Ishikawa (cell line): ENCODE data around the gene FLVCR2.

Experiments
- CEBPB ChIP-seq: IDR thresholded peaks from 2 replicates; pipeline ENCODE4 v1.6.1; 2012
- CREB1 ChIP-seq: IDR thresholded peaks from 2 replicates; pipeline ENCODE4 v1.6.1; 2012; ENCODE audit warnings: low read depth
- EGR1 ChIP-seq: IDR thresholded peaks from 2 replicates; pipeline ENCODE4 v1.6.1; 2012
- EP300 ChIP-seq: IDR thresholded peaks from 2 replicates; pipeline ENCODE4 v1.6.1; 2012; ENCODE audit warnings: borderline replicate concordance
- FOXM1 ChIP-seq: IDR thresholded peaks from 2 replicates; pipeline ENCODE4 v1.6.1; 2012; ENCODE audit warnings: low read depth, borderline replicate concordance
- NFIC ChIP-seq: IDR thresholded peaks from 2 replicates; pipeline ENCODE4 v1.6.1; 2012
- RAD21 ChIP-seq: IDR thresholded peaks from 2 replicates; pipeline ENCODE4 v1.6.1; 2012; ENCODE audit warnings: low read depth
- REST ChIP-seq: IDR thresholded peaks from 2 replicates; pipeline ENCODE4 v1.6.1; 2012; ENCODE audit warnings: low read depth, mild to moderate bottlenecking
- TAF1 ChIP-seq: IDR thresholded peaks from 2 replicates; pipeline ENCODE4 v1.6.1; 2012; ENCODE audit warnings: low read depth, mild to moderate bottlenecking
- TCF12 ChIP-seq: IDR thresholded peaks from 2 replicates; pipeline ENCODE4 v1.6.1; 2012; ENCODE audit warnings: low read depth
- TEAD4 ChIP-seq: IDR thresholded peaks from 2 replicates; pipeline ENCODE4 v1.6.1; 2012
- YY1 ChIP-seq: IDR thresholded peaks from 2 replicates; pipeline ENCODE4 v1.6.1; 2012; ENCODE audit warnings: low read depth
- ZBTB7A ChIP-seq: IDR thresholded peaks from 2 replicates; pipeline ENCODE4 v1.6.1; 2012; ENCODE audit warnings: low read depth
- TF ChIP-seq, protein P1 (sequence below): IDR thresholded peaks from 2 replicates; pipeline ENCODE4 v1.6.1; 2012
- TF ChIP-seq, protein P2 (sequence below): IDR thresholded peaks from 2 replicates; pipeline ENCODE4 v1.6.1; 2012

FLVCR2 gene

GRCh38 chr14:75654127-75654732 lies 75.8 kb downstream of the FLVCR2 start:
- TF ChIP-seq RAD21 (peak; percentile 88), EP300 (no peak)

DNA sequence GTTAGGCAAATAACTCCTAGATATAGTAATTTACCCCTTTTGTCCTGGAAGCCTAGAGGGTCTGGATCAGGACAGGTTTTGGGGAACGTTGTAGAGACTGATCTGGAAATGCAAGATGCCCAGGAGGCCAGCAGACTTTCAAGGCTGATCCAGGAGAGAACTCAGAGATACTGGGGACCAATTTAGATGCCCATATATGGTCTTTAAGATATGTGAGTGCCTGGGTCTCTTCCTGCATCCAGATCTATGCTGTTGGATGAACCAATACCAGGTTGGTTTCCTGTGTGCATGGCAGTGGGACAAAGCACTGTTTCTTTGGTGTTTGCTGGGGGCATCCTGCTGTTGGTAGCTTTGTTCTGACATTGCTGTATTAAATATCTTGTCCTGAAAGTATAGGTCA lies 76.8 kb downstream of the FLVCR2 start:
- no peak for TF ChIP-seq NFIC
- no peak for TF ChIP-seq TCF12
- TF ChIP-seq, protein P1, sequence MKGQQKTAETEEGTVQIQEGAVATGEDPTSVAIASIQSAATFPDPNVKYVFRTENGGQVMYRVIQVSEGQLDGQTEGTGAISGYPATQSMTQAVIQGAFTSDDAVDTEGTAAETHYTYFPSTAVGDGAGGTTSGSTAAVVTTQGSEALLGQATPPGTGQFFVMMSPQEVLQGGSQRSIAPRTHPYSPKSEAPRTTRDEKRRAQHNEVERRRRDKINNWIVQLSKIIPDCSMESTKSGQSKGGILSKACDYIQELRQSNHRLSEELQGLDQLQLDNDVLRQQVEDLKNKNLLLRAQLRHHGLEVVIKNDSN: no peak
- TF ChIP-seq EGR1: no peak
- no peak for TF ChIP-seq YY1
- TF ChIP-seq CEBPB: no peak
- no peak for TF ChIP-seq ZBTB7A
- no peak for TF ChIP-seq TEAD4
- TF ChIP-seq EP300: no peak
- TF ChIP-seq, protein P2, sequence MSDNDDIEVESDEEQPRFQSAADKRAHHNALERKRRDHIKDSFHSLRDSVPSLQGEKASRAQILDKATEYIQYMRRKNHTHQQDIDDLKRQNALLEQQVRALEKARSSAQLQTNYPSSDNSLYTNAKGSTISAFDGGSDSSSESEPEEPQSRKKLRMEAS: no peak
- TF ChIP-seq REST: no peak
- no peak for TF ChIP-seq RAD21
- no peak for TF ChIP-seq CREB1

DNA sequence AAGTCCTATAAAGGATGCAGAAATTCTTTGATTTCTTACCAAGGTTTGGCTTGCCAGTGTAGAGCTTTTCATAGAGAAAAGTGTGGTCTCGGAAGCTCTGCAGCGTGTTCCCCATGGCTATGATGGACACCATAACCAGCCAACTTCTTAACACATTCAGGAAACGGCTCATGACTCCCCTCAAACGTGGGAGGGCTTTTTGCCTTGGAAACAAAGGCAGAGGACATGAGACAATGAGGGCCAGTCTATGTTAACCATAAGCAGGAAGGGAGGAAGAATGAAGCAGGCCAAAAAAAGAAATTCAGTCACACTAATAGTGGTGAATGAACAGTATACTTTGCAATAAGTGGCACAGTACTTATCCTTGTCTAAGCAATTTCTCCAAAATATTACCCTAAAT lies 78.9 kb downstream of the FLVCR2 start:
- TF ChIP-seq, protein P1: no peak
- TF ChIP-seq RAD21: no peak
- no peak for TF ChIP-seq EP300
- no peak for TF ChIP-seq REST
- no peak for TF ChIP-seq CEBPB
- TF ChIP-seq TAF1: no peak
- TF ChIP-seq TCF12: no peak
- TF ChIP-seq TEAD4: no peak
- TF ChIP-seq FOXM1: no peak
- TF ChIP-seq NFIC: no peak
- TF ChIP-seq, protein P2: no peak
- TF ChIP-seq EGR1: no peak
- no peak for TF ChIP-seq CREB1
- no peak for TF ChIP-seq YY1
- TF ChIP-seq ZBTB7A: no peak

DNA sequence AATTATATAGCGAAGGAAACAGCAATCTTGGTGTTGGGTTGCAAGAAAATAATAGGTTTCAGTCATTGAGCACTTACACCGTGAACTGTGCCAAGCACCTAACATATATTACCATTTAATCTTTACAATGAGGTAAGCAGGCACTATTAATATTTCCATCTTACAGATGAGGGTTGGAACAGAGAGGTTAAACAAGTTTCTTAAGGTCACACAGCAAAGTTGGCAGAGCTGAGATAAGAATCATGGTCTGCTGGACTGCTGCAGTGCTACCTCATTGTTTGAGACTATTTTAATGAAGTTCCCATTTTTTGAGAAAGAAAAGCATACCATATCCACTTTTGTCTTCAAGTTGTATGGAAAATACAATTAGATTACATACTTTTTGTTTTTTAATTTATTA lies 80.5 kb downstream of the FLVCR2 start:
- no peak for TF ChIP-seq YY1
- TF ChIP-seq NFIC: no peak
- no peak for TF ChIP-seq TAF1
- TF ChIP-seq EGR1: no peak
- no peak for TF ChIP-seq REST
- TF ChIP-seq, protein P1: no peak

DNA sequence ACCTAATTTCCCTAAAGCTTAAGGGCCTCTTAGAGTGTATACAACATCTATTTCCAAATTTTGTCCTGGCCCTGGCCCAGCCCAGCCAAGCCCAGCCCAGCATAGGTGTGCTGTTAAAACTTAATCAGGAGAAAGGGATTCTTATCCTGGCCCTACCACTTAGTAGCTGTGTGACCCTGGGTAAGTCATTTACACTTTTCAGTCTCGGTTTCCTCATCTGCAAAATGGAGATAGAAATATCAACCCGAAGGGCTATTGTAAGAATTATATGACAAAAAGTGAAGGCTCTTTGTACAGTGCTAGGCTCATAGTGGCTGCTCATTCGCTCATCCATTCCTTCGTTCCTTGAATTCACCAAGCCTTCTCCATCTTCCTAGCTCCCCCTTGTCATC lies 81.8 kb downstream of the FLVCR2 start:
- no peak for TF ChIP-seq YY1
- no peak for TF ChIP-seq TAF1
- no peak for TF ChIP-seq EP300
- TF ChIP-seq EGR1: no peak
